GM15510 (cell line): ENCODE results near the gene MAP9.

Experiments used
- POLR2A ChIP-seq: IDR thresholded peaks from 3 replicates; pipeline ENCODE4 v1.6.1; 2011; ENCODE audit warnings: borderline replicate concordance; ENCODE audit not compliant: insufficient read length; ENCODE audit errors: extremely low read depth

Gene MAP9

GRCh38 chr4:155305619-155306018 is 71.1 kb downstream of the MAP9 start:
- no peak for TF ChIP-seq POLR2A

DNA sequence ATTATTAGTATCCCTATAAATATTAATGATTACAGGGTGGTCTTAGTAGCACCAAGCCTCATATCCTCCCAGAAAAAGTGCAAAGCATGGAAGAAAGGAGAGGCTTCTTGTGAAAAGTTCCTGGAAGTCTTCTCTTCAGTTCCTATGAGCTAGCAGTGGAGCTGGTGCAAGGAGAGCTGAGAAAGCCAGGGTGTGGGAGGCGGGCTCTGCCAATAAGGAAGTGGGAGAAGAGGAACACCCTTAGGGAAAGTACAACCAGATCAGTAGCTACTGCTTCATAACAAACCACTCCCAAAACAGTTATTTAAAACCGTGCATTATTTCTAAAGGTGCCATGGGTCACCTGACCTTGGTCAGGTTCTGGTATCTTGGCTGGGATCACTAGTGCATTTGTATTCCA is 72.4 kb downstream of the MAP9 start:
- TF ChIP-seq POLR2A: no peak

DNA sequence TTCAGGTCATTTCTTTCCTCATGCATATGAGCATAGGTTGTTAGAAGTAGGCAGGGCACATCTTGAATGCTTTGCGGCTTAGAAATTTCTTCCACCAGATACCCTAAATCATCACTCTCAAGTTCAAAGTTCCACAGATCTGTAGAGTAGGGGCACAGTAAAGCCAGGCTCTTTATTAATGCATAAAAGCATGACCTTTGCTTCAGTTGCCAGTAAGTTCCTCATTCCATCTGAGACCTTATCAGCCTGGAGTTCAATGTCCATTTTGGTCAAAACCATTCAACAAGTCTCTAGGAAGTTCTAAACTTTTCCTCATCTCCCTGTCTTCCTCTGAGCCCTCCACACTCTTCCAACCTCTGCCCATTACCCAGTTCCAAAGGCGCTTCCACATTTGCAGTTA is 77.7 kb downstream of the MAP9 start:
- no peak for TF ChIP-seq POLR2A
